ENCODE measurements around the gene KIF21B. TPM values are rescaled to one million over a fixed set of nuclear protein-coding genes. Genes with fewer than 3 reads are reported as not detected.

Gene KIF21B
- total and polyA plus RNA-seq, 2 experiments from 2014 or later, result 4.6 to 34.3 TPM

Small RNA genes lying within 50 kb of the gene (small RNA-seq; reads per million reads assigned to genes)
- not detected for gene RNU6-704P (ENCODE audit: low replicate concordance)

Other genes with a start within 250 kb of the KIF21B start
- not detected in 2 replicates for gene GPR25, start 150.7 kb downstream of the KIF21B start, total RNA-seq (2014; rRNA removed; shearing (Covaris generic))
- gene GPR25, start 150.7 kb downstream of the KIF21B start, polyA plus RNA-seq (2016; fragmentation: Nextera tagmentation; extraction: Ambion mirVana), result not detected in 2 replicates
- gene INAVA, start 128.8 kb downstream of the KIF21B start, total RNA-seq (2014; rRNA removed; shearing (Covaris generic)), result 41.2 and 43.9 TPM in 2 replicates
- gene INAVA, start 128.8 kb downstream of the KIF21B start, polyA plus RNA-seq (2016; fragmentation: Nextera tagmentation; extraction: Ambion mirVana), result 25.2 and 25.3 TPM in 2 replicates
- gene CACNA1S, start 88.7 kb upstream of the KIF21B start, total RNA-seq (2014; rRNA removed; shearing (Covaris generic)), result 0.03 and 0.04 TPM in 2 replicates
- gene CACNA1S, start 88.7 kb upstream of the KIF21B start, polyA plus RNA-seq (2016; fragmentation: Nextera tagmentation; extraction: Ambion mirVana), result not detected in 2 replicates
- gene ASCL5, start 103.5 kb upstream of the KIF21B start, total RNA-seq (2014; rRNA removed; shearing (Covaris generic)), result 0.54 TPM in 1 of 2 replicates, not detected in the other
- not detected in 2 replicates for gene ASCL5, start 103.5 kb upstream of the KIF21B start, polyA plus RNA-seq (2016; fragmentation: Nextera tagmentation; extraction: Ambion mirVana)
- gene TMEM9, start 130.8 kb upstream of the KIF21B start, total RNA-seq (2014; rRNA removed; shearing (Covaris generic)), result 109 and 147 TPM in 2 replicates
- gene TMEM9, start 130.8 kb upstream of the KIF21B start, polyA plus RNA-seq (2016; fragmentation: Nextera tagmentation; extraction: Ambion mirVana), result 71.1 and 78.6 TPM in 2 replicates
- not detected in 2 replicates for gene IGFN1, start 167.1 kb upstream of the KIF21B start, total RNA-seq (2014; rRNA removed; shearing (Covaris generic))
- gene IGFN1, start 167.1 kb upstream of the KIF21B start, polyA plus RNA-seq (2016; fragmentation: Nextera tagmentation; extraction: Ambion mirVana), result not detected in 2 replicates

Measured in GM23338 (cell line).